Natural killer cell (primary cell): ENCODE measurements around the gene MAPKAPK2. TPM values are rescaled to one million over a fixed set of nuclear protein-coding genes. Genes with fewer than 3 reads are reported as not detected.

Source experiments
- ATAC-seq, 3 donors: fragments of 150-1000 bp in 2 of 3; fragments of 200-7000 bp in 1 of 3; cut with Tn5 transposase; 1 replicate in 1 of 3; 2 replicates in 2 of 3; pipeline ENCODE4 v1.10.0; 2021; ENCODE audit warnings: mild to moderate bottlenecking in 2 of 3, moderate library complexity in 2 of 3
- DNase-seq, 2 donors: peaks; one replicate each; pipeline versions ENCODE4 v3.0.0 to v3.0.0-alpha.2; 2013 to 2021; ENCODE audit warnings: mixed read lengths in 1 of 2
- H3K27ac ChIP-seq: one replicate; pipeline ENCODE4 v1.5.1; 2013; ENCODE audit warnings: mild to moderate bottlenecking, low read length
- H3K27me3 ChIP-seq: one replicate; pipeline ENCODE4 v1.6.1; 2013; ENCODE audit warnings: low read length; ENCODE audit not compliant: control insufficient read depth, insufficient read depth
- H3K36me3 ChIP-seq: one replicate; pipeline ENCODE4 v1.6.1; 2013; ENCODE audit warnings: low read length; ENCODE audit not compliant: control insufficient read depth, insufficient read depth
- H3K4me1 ChIP-seq: one replicate; pipeline ENCODE4 v1.6.1; 2013; ENCODE audit warnings: low read length; ENCODE audit not compliant: control insufficient read depth, insufficient read depth
- H3K4me3 ChIP-seq: one replicate; pipeline ENCODE4 v1.5.1; 2013; ENCODE audit warnings: low read length
- H3K9me3 ChIP-seq: one replicate; pipeline ENCODE4 v1.6.1; 2013; ENCODE audit warnings: low read length; ENCODE audit not compliant: control insufficient read depth, insufficient read depth
- H3K27ac Mint-ChIP-seq, 2 donors: one replicate each; pipeline ENCODE4 v1.8.0; 2022; ENCODE audit warnings: mild to moderate bottlenecking in 2 of 2, mixed read lengths in 2 of 2, moderate library complexity in 1 of 2
- H3K27me3 Mint-ChIP-seq, 2 donors: one replicate each; pipeline ENCODE4 v1.8.0; 2022; ENCODE audit warnings: low read depth in 2 of 2, mixed read lengths in 2 of 2
- H3K36me3 Mint-ChIP-seq: one replicate; pipeline ENCODE4 v1.8.0; 2022; ENCODE audit warnings: mixed read lengths
- H3K4me1 Mint-ChIP-seq, 2 donors: one replicate each; pipeline ENCODE4 v1.8.0; 2022; ENCODE audit warnings: mixed read lengths in 2 of 2
- H3K4me3 Mint-ChIP-seq: one replicate; pipeline ENCODE4 v1.8.0; 2022; ENCODE audit warnings: mild to moderate bottlenecking, moderate library complexity, mixed read lengths
- H3K9me3 Mint-ChIP-seq, 2 donors: one replicate each; pipeline ENCODE4 v1.8.0; 2022; ENCODE audit warnings: mixed read lengths in 2 of 2
- CTCF ChIP-seq: fragments of 200-600 bp; IDR thresholded peaks from one replicate; pipeline ENCODE4 v1.8.0; 2022; ENCODE audit warnings: antibody characterized with exemption
- WGBS: methylation state at CpG from one replicate; pipeline ENCODE4 v1.1.7; 2013; ENCODE audit warnings: missing lambda C conversion rate; ENCODE audit not compliant: insufficient coverage; 5-methylcytosine and 5-hydroxymethylcytosine counted together
- intact Hi-C: fragments of 100-400 bp; cut with micrococcal nuclease; formaldehyde crosslinking; loops from one replicate; pipeline ENCODE4 v1.14.2; 2022
- total RNA-seq, 4 donors: library from RNA; stranded (reverse); fragments of 120-200 nt in 1 of 4; gene quantifications; one replicate each; pipeline versions ENCODE4 v1.2.3 to v1.2.4, GENCODE V29; 2013 to 2022

MAPKAPK2 gene
- total RNA-seq, 3 donors from 2014 or later (not counting 1 experiment from before 2014, with no cell fraction given): 137 to 197 (median 178) TPM

DNA sequence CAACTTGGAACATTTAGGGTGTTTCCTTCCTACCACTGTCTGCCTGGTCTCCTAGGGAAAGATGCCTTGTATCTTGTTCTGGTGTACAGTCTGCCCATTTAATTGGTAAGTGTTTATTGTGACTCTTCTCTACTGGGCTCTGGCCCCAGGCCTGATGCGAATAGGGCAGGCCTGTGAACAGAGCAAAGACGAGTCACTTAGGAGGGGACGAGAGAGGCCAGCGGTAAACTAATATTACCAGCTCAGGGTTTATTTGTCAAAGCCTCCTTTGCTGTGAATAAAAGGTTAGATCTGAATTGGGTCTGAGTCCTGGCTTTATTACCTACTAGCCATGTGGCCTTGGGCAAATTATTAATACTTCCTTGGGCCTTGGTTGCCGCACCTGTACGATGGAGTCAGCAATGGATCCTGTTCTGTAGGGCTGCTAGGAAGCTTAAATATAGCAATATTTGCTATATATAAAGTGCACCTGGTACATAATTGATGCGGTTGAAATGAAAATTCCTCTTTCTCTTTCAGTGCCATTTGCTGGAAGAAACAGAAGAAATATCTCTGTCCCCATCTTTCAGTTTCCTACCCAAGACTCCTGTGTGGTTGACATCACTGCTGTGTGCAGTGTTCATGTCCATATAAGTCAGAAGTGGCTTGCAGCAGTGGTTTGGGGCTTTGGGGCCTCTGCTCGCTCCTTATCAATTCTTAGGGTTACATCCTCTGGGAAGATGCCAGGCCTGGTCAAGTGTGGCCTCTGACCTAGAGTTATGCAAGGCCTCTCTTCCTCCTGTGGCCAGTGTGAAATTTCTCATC lies 32.4 kb downstream of the MAPKAPK2 start:
- H3K9me3 ChIP-seq: no peaks in the 10 kb centered on the region
- Mint-ChIP-seq H3K4me3 (peak overlapping the region; percentile 84), H3K27ac (peak overlapping the region; percentile 92 to 94), H3K27me3 (no peaks in the 10 kb centered on the region), H3K9me3 (no peaks in the 10 kb centered on the region), H3K4me1 (peaks cover 83 to 86% of the 10 kb centered on the region in 2 donors), H3K36me3 (no peaks in the 10 kb centered on the region)
- H3K4me3 ChIP-seq: no peak overlapping the region
- ATAC-seq (no peak), DNase-seq (peak in 1 of 2 donors; percentile 53)
- TF ChIP-seq CTCF: no peak
- no peaks in the 10 kb centered on the region for H3K27me3 ChIP-seq
- WGBS: 57% methylated on average over 5 of the region's 8 CpGs
- peaks cover 79% of the 10 kb centered on the region for H3K4me1 ChIP-seq
- H3K27ac ChIP-seq: peak overlapping the region; percentile 65
- no peaks in the 10 kb centered on the region for H3K36me3 ChIP-seq
- intact Hi-C loops: loop anchor here (2.0 kb wide), 1 partner anchor 14 kb away; no protein-coding TSS in a partner anchor

- Histone ChIP-seq H3K4me3 (no peak overlapping the region), H3K9me3 (no peaks in the 10 kb centered on the region), H3K36me3 (no peaks in the 10 kb centered on the region), H3K27me3 (no peaks in the 10 kb centered on the region), H3K27ac (peak overlapping the region; percentile 65), H3K4me1 (peaks cover 77% of the 10 kb centered on the region)
- DNase-seq (no peak), ATAC-seq (no peak)
- peak overlapping the region; percentile 92 to 94 for H3K27ac Mint-ChIP-seq
- no peaks in the 10 kb centered on the region for H3K9me3 Mint-ChIP-seq
- no CpG with 5 or more reads among the region's 1 CpG for whole genome bisulfite sequencing
- intact Hi-C loops: loop anchor here (2.0 kb wide), 1 partner anchor 15 kb away; no protein-coding TSS in a partner anchor
- peak overlapping the region; percentile 84 for H3K4me3 Mint-ChIP-seq
- no peaks in the 10 kb centered on the region for H3K27me3 Mint-ChIP-seq
- no peak for TF ChIP-seq CTCF
- no peaks in the 10 kb centered on the region for H3K36me3 Mint-ChIP-seq
- H3K4me1 Mint-ChIP-seq: peaks cover 78 to 82% of the 10 kb centered on the region in 2 donors
Measured at GRCh38 chr1:206717674-206717989, 32.9 kb downstream of the MAPKAPK2 start.

DNA sequence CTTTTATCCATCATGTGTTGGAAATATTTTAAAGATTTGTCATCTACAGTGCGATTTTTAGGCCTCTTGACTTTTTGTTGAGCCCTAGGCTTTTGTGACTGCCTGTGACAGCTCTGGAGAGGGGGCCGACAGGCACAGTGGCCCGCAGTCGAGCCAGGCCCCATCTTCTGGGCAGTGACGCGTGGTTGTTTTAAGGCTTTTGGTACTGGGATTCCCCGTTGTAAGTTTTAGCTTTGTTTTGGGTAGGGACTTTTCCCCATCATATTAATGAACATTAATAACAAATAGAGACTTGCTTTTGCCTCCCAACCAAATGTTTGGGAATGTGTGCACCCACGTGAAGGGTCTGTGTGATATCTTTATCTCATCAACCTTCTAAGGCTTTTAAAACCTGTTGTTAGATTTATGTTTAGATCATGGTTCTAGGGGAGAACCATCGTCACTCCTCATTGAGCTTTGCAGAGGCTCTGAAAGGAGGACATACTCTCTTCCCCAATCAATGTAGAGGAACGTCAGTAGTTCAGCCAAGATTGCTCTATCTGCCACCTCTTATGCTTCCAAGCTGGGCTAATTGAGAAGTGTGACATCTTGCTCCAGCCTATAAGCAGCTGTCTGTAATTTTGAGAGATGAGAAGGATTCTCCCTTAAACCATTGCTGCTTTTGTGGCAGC lies 34.6 kb downstream of the MAPKAPK2 start:
- H3K4me3 ChIP-seq: no peak overlapping the region
- H3K27me3 ChIP-seq: no peaks in the 10 kb centered on the region
- no peaks in the 10 kb centered on the region for H3K36me3 ChIP-seq
- DNase-seq: no peak
- Mint-ChIP-seq H3K36me3 (no peaks in the 10 kb centered on the region), H3K4me3 (peak overlapping the region; percentile 31), H3K27ac (peak overlapping the region; percentile 57 to 63), H3K27me3 (no peaks in the 10 kb centered on the region), H3K4me1 (peaks cover 76 to 83% of the 10 kb centered on the region in 2 donors), H3K9me3 (no peaks in the 10 kb centered on the region)
- intact Hi-C loops: no loop called here
- TF ChIP-seq CTCF: no peak
- ATAC-seq: no peak
- H3K27ac ChIP-seq: peak overlapping the region; percentile 37
- 58% methylated on average over 8 of the region's 10 CpGs for WGBS
- no peaks in the 10 kb centered on the region for H3K9me3 ChIP-seq
- peaks cover 71% of the 10 kb centered on the region for H3K4me1 ChIP-seq
